Retinal pigment epithelial cell (primary cell): ENCODE measurements around the gene RPS14.

ENCODE experiments used
- DNase-seq: peaks from one replicate; pipeline ENCODE4 v3.0.0-alpha.2; 2010; ENCODE audit warnings: low read depth
- H3K4me3 ChIP-seq: 2 replicates; pipeline ENCODE4 v1.5.1; 2011; ENCODE audit warnings: mild to moderate bottlenecking, low read length, control low read depth, moderate library complexity
- CTCF ChIP-seq: conservative IDR thresholded peaks from 2 replicates; pipeline ENCODE4 v1.5.1; 2011; ENCODE audit warnings: low read depth, low read length, control low read depth, inconsistent platforms

RPS14 gene

GRCh38 chr5:150408231-150408943 lies 41.2 kb downstream of the RPS14 start:
- no peak overlapping the region for H3K4me3 ChIP-seq
- DNase-seq: no peak
- no peak for TF ChIP-seq CTCF

- no peak for TF ChIP-seq CTCF
Measured at GRCh38 chr5:150407096-150407720, 42.3 kb downstream of the RPS14 start.

GRCh38 chr5:150406723-150407095 lies 42.8 kb downstream of the RPS14 start:
- no peak for DNase-seq
- no peak overlapping the region for H3K4me3 ChIP-seq
- no peak for TF ChIP-seq CTCF

More at GRCh38 chr5:150407096-150407720, 42.3 kb downstream of the RPS14 start:
- no peak overlapping the region for H3K4me3 ChIP-seq
- DNase-seq: no peak

- no peak for TF ChIP-seq CTCF
- no peak overlapping the region for H3K4me3 ChIP-seq
- DNase-seq: no peak
Measured at GRCh38 chr5:150406103-150406722, 43.3 kb downstream of the RPS14 start.

- H3K4me3 ChIP-seq: no peak overlapping the region
- no peak for TF ChIP-seq CTCF
- DNase-seq: no peak
Measured at GRCh38 chr5:150404941-150405816, 44.4 kb downstream of the RPS14 start.

GRCh38 chr5:150404535-150404934 lies 45.0 kb downstream of the RPS14 start:
- TF ChIP-seq CTCF: no peak
- no peak for DNase-seq
- H3K4me3 ChIP-seq: no peak overlapping the region
